H9 (cell line): ENCODE data around the gene NOL7. TPM values are rescaled to one million over a fixed set of nuclear protein-coding genes. Genes with fewer than 3 reads are reported as not detected.

Experiments
- DNase-seq: peaks from one replicate; pipeline ENCODE4 v3.0.0-alpha.2; 2017
- H2AFZ ChIP-seq: one replicate; pipeline ENCODE4 v1.6.1; 2013; ENCODE audit warnings: mild to moderate bottlenecking, low read length, control low read depth, moderate library complexity
- H2AK5ac ChIP-seq: 2 replicates; pipeline ENCODE4 v1.6.1; 2013; ENCODE audit warnings: low read length, control low read depth, mixed read lengths; ENCODE audit not compliant: insufficient read length
- H2BK120ac ChIP-seq: one replicate; pipeline ENCODE4 v1.6.1; 2013; ENCODE audit warnings: low read depth, mild to moderate bottlenecking, low read length, control low read depth, inconsistent platforms; ENCODE audit not compliant: poor library complexity, severe bottlenecking
- H2BK12ac ChIP-seq: 2 replicates; pipeline ENCODE4 v1.6.1; 2013; ENCODE audit warnings: low read length, control low read depth, mixed read lengths, low read depth; ENCODE audit not compliant: insufficient read length
- H2BK15ac ChIP-seq: 2 replicates; pipeline ENCODE4 v1.6.1; 2013; ENCODE audit warnings: low read depth, low read length, control low read depth
- H2BK20ac ChIP-seq: one replicate; pipeline ENCODE4 v1.6.1; 2013; ENCODE audit warnings: low read depth, mild to moderate bottlenecking, low read length, control low read depth, inconsistent platforms; ENCODE audit not compliant: poor library complexity, severe bottlenecking
- H2BK5ac ChIP-seq: 2 replicates; pipeline ENCODE4 v1.6.1; 2013; ENCODE audit warnings: low read length, control low read depth, mixed read lengths; ENCODE audit not compliant: insufficient read length
- H3K14ac ChIP-seq: 2 replicates; pipeline ENCODE4 v1.6.1; 2013; ENCODE audit warnings: low read length, control low read depth; ENCODE audit not compliant: insufficient read depth
- H3K18ac ChIP-seq: 2 replicates; pipeline ENCODE4 v1.6.1; 2013; ENCODE audit warnings: low read depth, mild to moderate bottlenecking, mixed read lengths, low read length, control low read depth; ENCODE audit not compliant: insufficient read length
- H3K23ac ChIP-seq: 2 replicates; pipeline ENCODE4 v1.6.1; 2013; ENCODE audit warnings: low read length, control low read depth, mixed read lengths, low read depth; ENCODE audit not compliant: insufficient read length
- H3K23me2 ChIP-seq: 2 replicates; pipeline ENCODE4 v1.6.1; 2013; ENCODE audit warnings: low read depth, mild to moderate bottlenecking, mixed read lengths, low read length, control low read depth; ENCODE audit not compliant: insufficient read length, poor library complexity, severe bottlenecking
- H3K27ac ChIP-seq: 2 replicates; pipeline ENCODE4 v1.5.1; 2013; ENCODE audit warnings: low read length, control low read depth, mixed read lengths, low read depth; ENCODE audit not compliant: insufficient read length
- H3K27me3 ChIP-seq: 2 replicates; pipeline ENCODE4 v1.6.1; 2013; ENCODE audit warnings: low read length, control low read depth, inconsistent platforms; ENCODE audit not compliant: insufficient read depth
- H3K4ac ChIP-seq: 2 replicates; pipeline ENCODE4 v1.6.1; 2013; ENCODE audit warnings: low read depth, mild to moderate bottlenecking, control low read depth, inconsistent platforms, low read length, moderate library complexity
- H3K4me1 ChIP-seq: 2 replicates; pipeline ENCODE4 v1.6.1; 2013; ENCODE audit warnings: low read length, control low read depth, inconsistent platforms; ENCODE audit not compliant: insufficient read depth
- H3K4me2 ChIP-seq: 2 replicates; pipeline ENCODE4 v1.6.1; 2013; ENCODE audit warnings: low read length, control low read depth, mixed read lengths; ENCODE audit not compliant: insufficient read length, insufficient read depth
- H3K56ac ChIP-seq: 2 replicates; pipeline ENCODE4 v1.6.1; 2013; ENCODE audit warnings: low read depth, mild to moderate bottlenecking, mixed read lengths, low read length, control low read depth; ENCODE audit not compliant: insufficient read length
- H3K79me1 ChIP-seq: 2 replicates; pipeline ENCODE4 v1.6.1; 2013; ENCODE audit warnings: low read depth, mild to moderate bottlenecking, moderate library complexity, low read length, control low read depth, inconsistent platforms; ENCODE audit not compliant: insufficient read depth, poor library complexity, severe bottlenecking
- H3K79me2 ChIP-seq: 2 replicates; pipeline ENCODE4 v1.6.1; 2013; ENCODE audit warnings: low read length, control low read depth, inconsistent platforms; ENCODE audit not compliant: insufficient read depth
- H3K9ac ChIP-seq: 2 replicates; pipeline ENCODE4 v1.6.1; 2013; ENCODE audit warnings: low read length, control low read depth, mixed read lengths; ENCODE audit not compliant: insufficient read length; ENCODE audit errors: extremely low read depth
- H3K9me3 ChIP-seq: one replicate; pipeline ENCODE4 v1.6.1; 2013; ENCODE audit warnings: low read depth, low read length, inconsistent platforms; ENCODE audit not compliant: control insufficient read depth
- H3T11ph ChIP-seq: one replicate; pipeline ENCODE4 v1.6.1; 2013; ENCODE audit warnings: mild to moderate bottlenecking, low read length, control low read depth, inconsistent platforms
- H4K20me1 ChIP-seq: one replicate; pipeline ENCODE4 v1.6.1; 2013; ENCODE audit not compliant: control insufficient read depth, insufficient read length, insufficient read depth
- H4K5ac ChIP-seq: 2 replicates; pipeline ENCODE4 v1.6.1; 2013; ENCODE audit warnings: low read depth, mild to moderate bottlenecking, mixed read lengths, low read length, control low read depth; ENCODE audit not compliant: insufficient read length
- H4K8ac ChIP-seq: replicated peaks from 2 replicates; pipeline ENCODE4 v1.6.1; 2013; ENCODE audit warnings: low read length, control low read depth, mixed read lengths, low read depth; ENCODE audit not compliant: insufficient read length
- H4K91ac ChIP-seq: 2 replicates; pipeline ENCODE4 v1.6.1; 2013; ENCODE audit warnings: low read depth, mild to moderate bottlenecking, moderate library complexity, mixed read lengths, low read length, control low read depth; ENCODE audit not compliant: insufficient read length
- H3K27ac Mint-ChIP-seq, 3 experiments: 2 replicates in 2 of 3; 3 replicates in 1 of 3; pipeline ENCODE4 v1.8.0; 2020 to 2021; ENCODE audit warnings: mixed read lengths in 3 of 3, mild to moderate bottlenecking in 1 of 3, moderate library complexity in 1 of 3
- H3K27me3 Mint-ChIP-seq: 2 replicates; pipeline ENCODE4 v1.8.0; 2021; ENCODE audit warnings: low read depth, mild to moderate bottlenecking, moderate library complexity, mixed read lengths
- H3K36me3 Mint-ChIP-seq, 3 experiments: 2 replicates in 2 of 3; 3 replicates in 1 of 3; pipeline ENCODE4 v1.8.0; 2020 to 2021; ENCODE audit warnings: low read depth in 3 of 3, mixed read lengths in 3 of 3; ENCODE audit not compliant: insufficient read depth in 1 of 3
- H3K4me1 Mint-ChIP-seq, 2 experiments: 2 replicates each; pipeline ENCODE4 v1.8.0; 2020; ENCODE audit warnings: mixed read lengths in 2 of 2
- H3K4me3 Mint-ChIP-seq, 2 experiments: 2 replicates in 1 of 2; 3 replicates in 1 of 2; pipeline ENCODE4 v1.8.0; 2020 to 2021; ENCODE audit warnings: mild to moderate bottlenecking in 2 of 2, mixed read lengths in 2 of 2, moderate library complexity in 1 of 2
- H3K9me3 Mint-ChIP-seq, 2 experiments: 2 replicates in 1 of 2; 3 replicates in 1 of 2; pipeline ENCODE4 v1.8.0; 2020; ENCODE audit warnings: mild to moderate bottlenecking in 2 of 2, mixed read lengths in 2 of 2, moderate library complexity in 1 of 2
- CTCF ChIP-seq: fragments of 200-600 bp; sonication (generic); conservative IDR thresholded peaks from 3 replicates; pipeline ENCODE4 v1.8.0; 2021; ENCODE audit warnings: antibody characterized with exemption, mild to moderate bottlenecking
- WGBS: extraction: QIAGEN DNeasy Blood & Tissue Kit; methylation state at CpG from one replicate; pipeline ENCODE4 v1.1.7; 2013; ENCODE audit warnings: missing lambda C conversion rate, low lambda C conversion rate, mixed read lengths; ENCODE audit not compliant: insufficient read length; ENCODE audit errors: extremely low coverage; 5-methylcytosine and 5-hydroxymethylcytosine counted together
- total RNA-seq: library from RNA; stranded (reverse); gene quantifications from 2 replicates; pipeline ENCODE4 v1.2.1, GENCODE V29; 2021

The NOL7 gene
- total RNA-seq, 1 experiment from 2014 or later: 72.1 TPM

GRCh38 chr6:13662651-13663334, 47.7 kb downstream of the NOL7 start:
- no peak overlapping the region for H2BK5ac ChIP-seq
- H3K4me3 Mint-ChIP-seq: no peak overlapping the region
- H3K56ac ChIP-seq: no peak overlapping the region
- H3K4ac ChIP-seq: no peak overlapping the region
- H3K23ac ChIP-seq: no peak overlapping the region
- no peaks in the 10 kb centered on the region for H3K27me3 Mint-ChIP-seq
- no peak overlapping the region for H2AK5ac ChIP-seq
- peak overlapping the region; percentile 32 to 80 (median 76); a peak in 3 of 7 replicates for H3K27ac Mint-ChIP-seq
- H3K79me2 ChIP-seq: peaks cover 4% of the 10 kb centered on the region; the same call in 1 of the 2 replicates
- no peak overlapping the region for H2AFZ ChIP-seq
- no peak overlapping the region for H2BK15ac ChIP-seq
- H2BK12ac ChIP-seq: no peak overlapping the region
- H3K9ac ChIP-seq: no peak overlapping the region
- H3K27ac ChIP-seq: no peak overlapping the region
- H3T11ph ChIP-seq: peak overlapping the region; percentile 36
- H3K14ac ChIP-seq: no peak overlapping the region
- H2BK20ac ChIP-seq: no peak overlapping the region
- no peaks in the 10 kb centered on the region for H3K36me3 Mint-ChIP-seq
- H4K91ac ChIP-seq: no peak overlapping the region
- TF ChIP-seq CTCF: no peak
- no peak overlapping the region for H4K8ac ChIP-seq
- H3K4me2 ChIP-seq: no peak overlapping the region
- no peak overlapping the region for H3K18ac ChIP-seq
- H3K27me3 ChIP-seq: no peaks in the 10 kb centered on the region
- H3K4me1 ChIP-seq: no peaks in the 10 kb centered on the region; the same call in 1 of the 2 replicates
- H3K4me1 Mint-ChIP-seq: peaks cover 24 to 28% of the 10 kb centered on the region in 2 experiments
- H2BK120ac ChIP-seq: no peak overlapping the region
- H3K79me1 ChIP-seq: peaks cover 2% of the 10 kb centered on the region
- H4K20me1 ChIP-seq: no peaks in the 10 kb centered on the region
- no peak overlapping the region for H4K5ac ChIP-seq
- no peaks in the 10 kb centered on the region for H3K23me2 ChIP-seq
- no peak for DNase-seq
- no CpG with 5 or more reads among the region's 3 CpGs for WGBS
- no peaks in the 10 kb centered on the region for H3K9me3 Mint-ChIP-seq
- H3K9me3 ChIP-seq: no peaks in the 10 kb centered on the region
